SU-DHL-6 (cell line): ENCODE results near the gene EMC6.
A peak's percentile ranks its signal among the peaks of the same experiment; 100 is the strongest.

Experiments
- H2AFZ ChIP-seq: fragments of 200-600 bp; sonication (generic); 2 replicates; pipeline ENCODE4 v1.6.1; 2014; ENCODE audit warnings: low read depth, mild to moderate bottlenecking, moderate library complexity, mixed read lengths, antibody characterized with exemption, low read length; ENCODE audit not compliant: severe bottlenecking
- H3F3A ChIP-seq: fragments of 200-600 bp; shearing (Covaris generic); 2 replicates; pipeline ENCODE4 v1.6.0; 2016; ENCODE audit warnings: antibody characterized with exemption, mild to moderate bottlenecking; ENCODE audit not compliant: insufficient read depth
- H3K27ac ChIP-seq: fragments of 200-600 bp; sonication (generic); 2 replicates; pipeline ENCODE4 v1.5.1; 2016; ENCODE audit warnings: low read depth, mild to moderate bottlenecking, low read length, moderate library complexity, mixed read lengths
- H3K27me3 ChIP-seq: fragments of 200-600 bp; sonication (generic), shearing (Covaris generic); 2 replicates; pipeline ENCODE4 v1.6.0; 2014; ENCODE audit warnings: mild to moderate bottlenecking, low read length
- H3K36me3 ChIP-seq: fragments of 200-600 bp; sonication (generic); 2 replicates; pipeline ENCODE4 v1.6.1; 2014; ENCODE audit warnings: mild to moderate bottlenecking, low read length, mixed read lengths
- H3K4me2 ChIP-seq: fragments of 300-600, 200-600 bp; shearing (Covaris generic), sonication (generic); 2 replicates; pipeline ENCODE4 v1.6.0; 2014; ENCODE audit warnings: low read length, low read depth, mild to moderate bottlenecking; ENCODE audit not compliant: poor library complexity, severe bottlenecking
- H3K4me3 ChIP-seq: fragments of 200-600 bp; sonication (generic); 2 replicates; pipeline ENCODE4 v1.5.1; 2014; ENCODE audit warnings: antibody characterized with exemption, low read length, mild to moderate bottlenecking, mixed read lengths; ENCODE audit not compliant: insufficient read depth, poor library complexity, severe bottlenecking
- H3K79me2 ChIP-seq: fragments of 200-600 bp; sonication (generic); 2 replicates; pipeline ENCODE4 v1.6.1; 2014; ENCODE audit warnings: mild to moderate bottlenecking, low read length, moderate library complexity; ENCODE audit not compliant: insufficient read depth
- H3K9ac ChIP-seq: fragments of 200-600 bp; sonication (generic); 2 replicates; pipeline ENCODE4 v1.7.0; 2014; ENCODE audit warnings: mild to moderate bottlenecking, low read length
- H3K9me2 ChIP-seq: fragments of 200-600 bp; sonication (generic); replicated peaks from 2 replicates; pipeline ENCODE4 v1.6.1; 2014; ENCODE audit warnings: low read length; ENCODE audit not compliant: insufficient read depth
- H3K9me3 ChIP-seq: fragments of 200-600 bp; sonication (generic); 2 replicates; pipeline ENCODE4 v1.6.1; 2014; ENCODE audit warnings: low read length, mixed read lengths; ENCODE audit not compliant: insufficient read depth
- H4K20me1 ChIP-seq: fragments of 200-600 bp; sonication (generic); 2 replicates; pipeline ENCODE4 v1.6.1; 2014; ENCODE audit warnings: low read depth, mild to moderate bottlenecking, antibody characterized with exemption, low read length, moderate library complexity, mixed read lengths
- EZH2phosphoT487 ChIP-seq: fragments of 200-600 bp; sonication (generic), shearing (Covaris generic); conservative IDR thresholded peaks from 2 replicates; pipeline ENCODE4 v1.6.1; 2018; ENCODE audit warnings: mild to moderate bottlenecking, antibody characterized with exemption, low read length, moderate library complexity, mixed read lengths
- TF ChIP-seq, protein P1 (sequence below): fragments of 200-600 bp; sonication (generic); IDR thresholded peaks from one replicate; pipeline ENCODE4 v1.5.1; 2017; ENCODE audit warnings: antibody characterized with exemption, mild to moderate bottlenecking, low read length, moderate library complexity; ENCODE audit not compliant: insufficient read depth, poor library complexity, severe bottlenecking

The EMC6 gene

DNA sequence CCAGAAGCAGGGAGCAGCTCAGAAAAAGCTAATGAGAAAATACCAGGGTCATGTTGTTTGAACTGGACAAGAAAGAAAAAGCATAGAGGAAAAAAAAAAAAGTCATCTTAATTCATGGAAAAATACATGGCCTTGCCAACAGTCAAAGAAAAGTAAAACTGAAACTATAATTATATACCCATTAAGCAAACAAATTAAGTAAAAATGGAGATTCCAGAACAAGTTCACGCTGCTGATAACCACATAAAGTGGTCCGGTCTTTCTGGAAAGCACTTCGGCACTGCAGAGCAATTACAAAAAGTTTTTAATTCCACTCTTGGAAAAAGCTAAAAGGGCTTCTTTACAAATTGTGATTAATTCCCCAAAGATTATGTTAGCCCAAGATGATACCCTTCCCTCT, 39.8 kb downstream of the EMC6 start:
- H3K36me3 ChIP-seq: no peaks in the 10 kb centered on the region
- no peaks in the 10 kb centered on the region for H3K9me3 ChIP-seq
- no peaks in the 10 kb centered on the region for H3K9me2 ChIP-seq
- H3K4me2 ChIP-seq: no peak overlapping the region
- peaks cover 21% of the 10 kb centered on the region for H3F3A ChIP-seq
- H3K4me3 ChIP-seq: no peak overlapping the region
- no peaks in the 10 kb centered on the region for H4K20me1 ChIP-seq
- no peak overlapping the region for H3K27ac ChIP-seq
- H3K9ac ChIP-seq: no peak overlapping the region
- no peak overlapping the region for H2AFZ ChIP-seq
- H3K27me3 ChIP-seq: no peaks in the 10 kb centered on the region
- TF ChIP-seq, protein P1, sequence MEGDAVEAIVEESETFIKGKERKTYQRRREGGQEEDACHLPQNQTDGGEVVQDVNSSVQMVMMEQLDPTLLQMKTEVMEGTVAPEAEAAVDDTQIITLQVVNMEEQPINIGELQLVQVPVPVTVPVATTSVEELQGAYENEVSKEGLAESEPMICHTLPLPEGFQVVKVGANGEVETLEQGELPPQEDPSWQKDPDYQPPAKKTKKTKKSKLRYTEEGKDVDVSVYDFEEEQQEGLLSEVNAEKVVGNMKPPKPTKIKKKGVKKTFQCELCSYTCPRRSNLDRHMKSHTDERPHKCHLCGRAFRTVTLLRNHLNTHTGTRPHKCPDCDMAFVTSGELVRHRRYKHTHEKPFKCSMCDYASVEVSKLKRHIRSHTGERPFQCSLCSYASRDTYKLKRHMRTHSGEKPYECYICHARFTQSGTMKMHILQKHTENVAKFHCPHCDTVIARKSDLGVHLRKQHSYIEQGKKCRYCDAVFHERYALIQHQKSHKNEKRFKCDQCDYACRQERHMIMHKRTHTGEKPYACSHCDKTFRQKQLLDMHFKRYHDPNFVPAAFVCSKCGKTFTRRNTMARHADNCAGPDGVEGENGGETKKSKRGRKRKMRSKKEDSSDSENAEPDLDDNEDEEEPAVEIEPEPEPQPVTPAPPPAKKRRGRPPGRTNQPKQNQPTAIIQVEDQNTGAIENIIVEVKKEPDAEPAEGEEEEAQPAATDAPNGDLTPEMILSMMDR: no peak
- no peak for TF ChIP-seq EZH2phosphoT487
- H3K79me2 ChIP-seq: no peaks in the 10 kb centered on the region

- no peak overlapping the region for H3K4me3 ChIP-seq
- peak overlapping the region; percentile 29 for H3K4me2 ChIP-seq
- peaks cover 21% of the 10 kb centered on the region for H3F3A ChIP-seq
- no peaks in the 10 kb centered on the region for H3K27me3 ChIP-seq
- no peaks in the 10 kb centered on the region for H3K9me2 ChIP-seq
- no peak overlapping the region for H3K9ac ChIP-seq
- TF ChIP-seq, protein P1: no peak
- no peak for TF ChIP-seq EZH2phosphoT487
- H2AFZ ChIP-seq: no peak overlapping the region
- no peaks in the 10 kb centered on the region for H3K79me2 ChIP-seq
- H4K20me1 ChIP-seq: no peaks in the 10 kb centered on the region
- H3K27ac ChIP-seq: peak overlapping the region; percentile 60
- H3K9me3 ChIP-seq: no peaks in the 10 kb centered on the region
- H3K36me3 ChIP-seq: peaks cover 7% of the 10 kb centered on the region; the same call in 1 of the 2 replicates
Observed at GRCh38 chr17:3710951-3711383, 42.4 kb downstream of the EMC6 start.

GRCh38 chr17:3712811-3713463, 44.3 kb downstream of the EMC6 start:
- Histone ChIP-seq H3F3A (peaks cover 21% of the 10 kb centered on the region), H3K27me3 (no peaks in the 10 kb centered on the region), H2AFZ (no peak overlapping the region), H3K9me2 (no peaks in the 10 kb centered on the region), H3K79me2 (no peaks in the 10 kb centered on the region), H3K4me3 (no peak overlapping the region), H4K20me1 (no peaks in the 10 kb centered on the region), H3K4me2 (no peak overlapping the region), H3K9ac (no peak overlapping the region), H3K36me3 (peaks cover 7% of the 10 kb centered on the region; the same call in 1 of the 2 replicates), H3K27ac (no peak overlapping the region; the same call in 1 of the 2 replicates), H3K9me3 (no peaks in the 10 kb centered on the region)
- no peak for TF ChIP-seq EZH2phosphoT487
- TF ChIP-seq, protein P1: no peak
